Transverse colon (tissue), 4 donors: Measurements from ENCODE around the gene SRGAP2.
"Not testable (repeated sequence)": the region's sequence is repeated elsewhere in the genome, so short reads cannot be mapped to it uniquely, and the experiment has no call there.

Experiments used
- CTCF ChIP-seq, 5 experiments: fragments of 200-600 bp in 3 of 5; fragments of 450-650 bp in 2 of 5; sonication (generic) in 3 of 5; IDR thresholded peaks; 1 replicate in 2 of 5; 2 replicates in 3 of 5; pipeline ENCODE4 v1.5.1; 2016 to 2017; ENCODE audit warnings: antibody characterized with exemption in 5 of 5, inconsistent platforms in 3 of 5, mild to moderate bottlenecking in 2 of 5, moderate library complexity in 1 of 5
- EP300 ChIP-seq: sonication (generic); formaldehyde crosslinking; IDR thresholded peaks from one replicate; pipeline ENCODE4 v1.6.1; 2017; ENCODE audit warnings: antibody characterized with exemption, low read depth
- POLR2A ChIP-seq: fragments of 450-650 bp; IDR thresholded peaks from one replicate; pipeline ENCODE4 v1.6.1; 2016; ENCODE audit warnings: antibody characterized with exemption, mild to moderate bottlenecking, moderate library complexity
- POLR2AphosphoS5 ChIP-seq, 3 donors: sonication (generic); formaldehyde crosslinking; IDR thresholded peaks; one replicate each; pipeline ENCODE4 v1.6.1; 2016; ENCODE audit warnings: antibody characterized with exemption in 3 of 3

- TF ChIP-seq CTCF (IDR thresholded peaks at IDR 0.05); POLR2AphosphoS5 (IDR thresholded peaks at IDR 0.05); POLR2A; EP300: not testable (repeated sequence)
Measured at GRCh38 chr1:206204871-206205270, 1.5 kb downstream of the SRGAP2 start.
